HCT116 (cell line): ENCODE measurements around the gene ZFHX3. TPM values are rescaled to one million over a fixed set of nuclear protein-coding genes. Genes with fewer than 3 reads are reported as not detected.

Experiments
- ATAC-seq: fragments of 200-7000 bp; cut with Tn5 transposase; 2 replicates; pipeline ENCODE4 v1.9.1; 2020; ENCODE audit warnings: mild to moderate bottlenecking, moderate library complexity
- Bru-seq: library from RNA; stranded (reverse); fragments of 400-500 nt; gene quantifications from one replicate; lab custom pipeline; 2021; lab: Mats Ljungman, UMichigan
- BruChase-seq, 2 experiments: library from RNA; stranded (reverse); fragments of 400-500 nt; gene quantifications; one replicate each; lab custom pipeline; 2021; lab: Mats Ljungman, UMichigan
- BruUV-seq: library from RNA; stranded (reverse); fragments of 400-500 nt; replicated peaks from 2 replicates; lab custom pipeline; 2021; lab: Mats Ljungman, UMichigan
- CTCF ChIA-PET: fragments of 300-600 bp; sonication (Branson Sonifier 250); formaldehyde crosslinking; loops from one replicate; lab custom pipeline; 2021; ENCODE audit warnings: antibody characterized with exemption; lab: Charles Lee
- POLR2A ChIA-PET: fragments of 300-600, 350-600 bp; sonication (Branson Sonifier 250); formaldehyde crosslinking; loops from one replicate; lab custom pipeline; 2021; ENCODE audit warnings: antibody characterized with exemption; lab: Charles Lee
- RAD21 ChIA-PET, 2 experiments: fragments of 300-600 bp; sonication (Branson Sonifier 250); formaldehyde crosslinking; loops; one replicate each; lab custom pipeline; 2023; ENCODE audit warnings: low total read pairs in 2 of 2; ENCODE audit not compliant: uncharacterized antibody in 2 of 2, unreplicated experiment in 2 of 2, low non-redundant PET in 1 of 2; lab: Charles Lee
- DNase-seq: peaks from one replicate; pipeline ENCODE4 v3.0.0-alpha.2; 2010; ENCODE audit warnings: low read depth, low spot score
- H2AFZ ChIP-seq: fragments of 200-600 bp; shearing (Covaris generic), sonication (generic); 2 replicates; pipeline ENCODE4 v1.6.1; 2017; ENCODE audit warnings: low read depth, mixed run types, mixed read lengths, antibody characterized with exemption, low read length; ENCODE audit not compliant: poor library complexity, severe bottlenecking
- H3K27ac ChIP-seq: 2 replicates; pipeline ENCODE4 v1.5.1; 2012; ENCODE audit warnings: low read depth, low read length
- H3K27me3 ChIP-seq: fragments of 200-600 bp; sonication (generic); 2 replicates; pipeline ENCODE4 v1.6.1; 2016; ENCODE audit warnings: mixed run types, low read length, mixed read lengths; ENCODE audit not compliant: insufficient read depth
- H3K36me3 ChIP-seq, 2 experiments: fragments of 200-500 bp in 1 of 2; fragments of 200-600 bp in 1 of 2; sonication (Bioruptor generic) in 1 of 2; sonication (generic) in 1 of 2; 2 replicates each; pipeline versions ENCODE4 v1.5.1 to v1.6.1; 2014 to 2016; ENCODE audit warnings: low read length in 2 of 2, inconsistent platforms in 1 of 2, mixed read lengths in 1 of 2, mixed run types in 1 of 2; ENCODE audit not compliant: insufficient read depth in 2 of 2, control insufficient read depth in 1 of 2
- H3K4me1 ChIP-seq, 2 experiments: fragments of 200-600 bp in 1 of 2; sonication (generic) in 1 of 2; 2 replicates each; pipeline versions ENCODE4 v1.5.1 to v1.6.1; 2012 to 2017; ENCODE audit warnings: low read length in 2 of 2, inconsistent platforms in 1 of 2, mild to moderate bottlenecking in 1 of 2, mixed read lengths in 1 of 2, mixed run types in 1 of 2, moderate library complexity in 1 of 2; ENCODE audit not compliant: insufficient read depth in 2 of 2, control insufficient read depth in 1 of 2
- H3K4me2 ChIP-seq: fragments of 200-600 bp; sonication (generic); 2 replicates; pipeline ENCODE4 v1.6.1; 2017; ENCODE audit warnings: mixed run types, low read length, mixed read lengths
- H3K4me3 ChIP-seq, 2 experiments: fragments of 200-600 bp in 1 of 2; sonication (generic) in 1 of 2; replicated peaks in 1 of 2; 2 replicates each; pipeline ENCODE4 v1.5.1; 2011 to 2016; ENCODE audit warnings: low read length in 2 of 2, control low read depth in 1 of 2, low read depth in 1 of 2, mild to moderate bottlenecking in 1 of 2, mixed read lengths in 1 of 2, mixed run types in 1 of 2
- H3K79me2 ChIP-seq: fragments of 200-600 bp; sonication (generic); 2 replicates; pipeline ENCODE4 v1.6.1; 2017; ENCODE audit warnings: mild to moderate bottlenecking, mixed run types, low read length, moderate library complexity, mixed read lengths; ENCODE audit not compliant: insufficient read depth
- H3K9ac ChIP-seq: fragments of 200-600 bp; sonication (generic); 2 replicates; pipeline ENCODE4 v1.6.1; 2016; ENCODE audit warnings: low read length, mixed read lengths
- H3K9me2 ChIP-seq: fragments of 200-600 bp; sonication (generic), shearing (Covaris generic); 2 replicates; pipeline ENCODE4 v1.6.1; 2017; ENCODE audit warnings: mixed run types, mild to moderate bottlenecking, moderate library complexity; ENCODE audit not compliant: insufficient read depth
- H3K9me3 ChIP-seq, 2 experiments: fragments of 200-500 bp in 1 of 2; fragments of 200-600 bp in 1 of 2; sonication (Bioruptor generic) in 1 of 2; sonication (generic) in 1 of 2; 2 replicates each; pipeline ENCODE4 v1.6.1; 2014 to 2017; ENCODE audit warnings: low read length in 2 of 2, mixed read lengths in 2 of 2, inconsistent platforms in 1 of 2, low read depth in 1 of 2, mild to moderate bottlenecking in 1 of 2, mixed run types in 1 of 2, moderate library complexity in 1 of 2; ENCODE audit not compliant: control insufficient read depth in 1 of 2, insufficient read depth in 1 of 2
- H4K20me1 ChIP-seq: fragments of 200-600 bp; sonication (generic), shearing (Covaris generic); 2 replicates; pipeline ENCODE4 v1.6.1; 2017; ENCODE audit warnings: mixed run types, mild to moderate bottlenecking, moderate library complexity; ENCODE audit not compliant: insufficient read depth
- CBX3 ChIP-seq: IDR thresholded peaks from 2 replicates; pipeline ENCODE4 v1.6.1; 2012; ENCODE audit warnings: low read depth
- CEBPB ChIP-seq: IDR thresholded peaks from 2 replicates; pipeline ENCODE4 v1.6.1; 2012; ENCODE audit warnings: low read depth
- ELF1 ChIP-seq: IDR thresholded peaks from 2 replicates; pipeline ENCODE4 v1.6.1; 2012; ENCODE audit warnings: low read depth, borderline replicate concordance
- MAX ChIP-seq: IDR thresholded peaks from 2 replicates; pipeline ENCODE4 v1.6.1; 2012
- POLR2AphosphoS5 ChIP-seq: IDR thresholded peaks from 2 replicates; pipeline ENCODE4 v1.6.1; 2011; ENCODE audit warnings: mild to moderate bottlenecking, low read depth, low read length, moderate library complexity
- RAD21 ChIP-seq: IDR thresholded peaks from 2 replicates; pipeline ENCODE4 v1.6.1; 2012; ENCODE audit warnings: low read depth, mild to moderate bottlenecking
- REST ChIP-seq: IDR thresholded peaks from 2 replicates; pipeline ENCODE4 v1.6.1; 2012; ENCODE audit warnings: low read depth
- SIN3A ChIP-seq: IDR thresholded peaks from 2 replicates; pipeline ENCODE4 v1.6.1; 2012; ENCODE audit warnings: low read depth
- TCF7L2 ChIP-seq: IDR thresholded peaks from 2 replicates; pipeline ENCODE4 v1.7.0; 2011; ENCODE audit warnings: borderline replicate concordance, inconsistent platforms; ENCODE audit not compliant: insufficient read depth, insufficient read length; ENCODE audit errors: extremely low read depth
- ZBTB33 ChIP-seq: IDR thresholded peaks from 2 replicates; pipeline ENCODE4 v1.6.1; 2011; ENCODE audit warnings: mild to moderate bottlenecking, low read length, moderate library complexity; ENCODE audit not compliant: insufficient replicate concordance; ENCODE audit errors: extremely low read depth
- intact Hi-C: fragments of 100-400 bp; cut with micrococcal nuclease; formaldehyde crosslinking; loops from 2 replicates; pipeline ENCODE4 v1.10.0; 2022
- long read RNA-seq: library from polyadenylated mRNA; unstranded; transcript quantifications from one replicate; pipeline ENCODE4 v2.0.0, GENCODE V29; 2021; ENCODE audit not compliant: unreplicated experiment
- polyA plus RNA-seq: library from polyadenylated mRNA; unstranded; fragments of >200 nt; gene quantifications from 2 replicates; pipeline ENCODE4 v1.2.1, GENCODE V29; 2012; ENCODE audit warnings: missing spikeins
- total RNA-seq: library from RNA; stranded (reverse); gene quantifications from one replicate; pipeline ENCODE4 v1.2.1, GENCODE V29; 2021; ENCODE audit not compliant: unreplicated experiment

ZFHX3 gene
- total RNA-seq (6.3 TPM), Bru-seq, nascent RNA (percentile 43 among the genes with signal in this experiment), BruChase-seq, experiment 1, labeled RNA remaining after a 6-hour chase (percentile 39 among the genes with signal in this experiment), BruChase-seq, experiment 2, labeled RNA remaining after a 2-hour chase (percentile 38 among the genes with signal in this experiment)
- 1.5 and 1.8 TPM in 2 replicates for polyA plus RNA-seq
- long read RNA-seq, partial matches to known transcripts, result 3 of 11 reads
- long read RNA-seq, other reads (novel, unspliced or antisense), result 8 of 11 reads

- CTCF ChIA-PET, result no interaction called here
- H3K27me3 ChIP-seq, result no peaks in the 10 kb centered on the region
- intact Hi-C loops, result no loop called here
- no TSS peak for BruUV-seq
- H3K4me2 ChIP-seq, result peak within 1 kb of the TSS; percentile 92
- no peaks in the 10 kb centered on the region for H3K36me3 ChIP-seq
- peak within 1 kb of the TSS; percentile 63 to 73 for H3K4me3 ChIP-seq
- no peaks in the 10 kb centered on the region for H3K9me3 ChIP-seq
- POLR2A ChIA-PET, result no interaction called here
- H3K9ac ChIP-seq, result peak within 1 kb of the TSS; percentile 68
- peak within 1 kb of the TSS; percentile 63 for H2AFZ ChIP-seq
- H3K4me1 ChIP-seq, result peaks cover 24 to 32% of the 10 kb centered on the region in 2 experiments
- H3K79me2 ChIP-seq, result peaks cover 75% of the 10 kb centered on the region
- peak; percentile 65 for ATAC-seq
- H4K20me1 ChIP-seq, result no peaks in the 10 kb centered on the region
- no peak for DNase-seq
- TF ChIP-seq SIN3A (peak; percentile 55), POLR2AphosphoS5 (peak; percentile 39; the same call in 1 of the 2 replicates), CEBPB (no peak), ZBTB33 (no peak), ELF1 (no peak), MAX (peak; percentile 72), REST (no peak), RAD21 (peak; percentile 25; the same call in 1 of the 2 replicates), CBX3 (peak; percentile 68), TCF7L2 (peak; percentile 59)
- no peaks in the 10 kb centered on the region for H3K9me2 ChIP-seq
- RAD21 ChIA-PET, result no interaction called here
- H3K27ac ChIP-seq, result peak within 1 kb of the TSS; percentile 80
These were observed at the start of gene ZFHX3 for GRCh38 chr16:73047536-73048291. Gene ZFHX3, minus strand, starts transcription at chr16:73048128. Its CDS starts 87,983 bp downstream, at chr16:72960145.
